ENCODE measurements around the gene RHOT2. TPM values are rescaled to one million over a fixed set of nuclear protein-coding genes. Genes with fewer than 3 reads are reported as not detected.

Gene RHOT2
- total and polyA plus RNA-seq, 12 donors, result 34.7 to 462 (median 89.2) TPM

GRCh38 chr16:625977-626765, 41.8 kb upstream of the RHOT2 start:
- intact Hi-C loops (cut with DNase I), result no loop called here
- 83 to 91% (median 89%) methylated on average over 12 to 35 of the region's 35 CpGs for WGBS, 4 donors
- Histone ChIP-seq H3K36me3 (replicated peaks in 1 of 2) (peaks cover 0 to 16% of the 10 kb centered on the region in 2 donors), H3K27me3 (no peaks in the 10 kb centered on the region), H3K4me1 (replicated peaks in 1 of 2) (peaks cover 7 to 18% of the 10 kb centered on the region in 2 donors), H3K9me3 (replicated peaks in 1 of 3) (no peaks in the 10 kb centered on the region), H3K27ac (peak overlapping the region; percentile 72 to 89 (median 85)), H3K4me3 (no peak overlapping the region)
- TF ChIP-seq POLR2A (IDR thresholded peaks at IDR 0.05), result no peak
- TF ChIP-seq, protein P1, sequence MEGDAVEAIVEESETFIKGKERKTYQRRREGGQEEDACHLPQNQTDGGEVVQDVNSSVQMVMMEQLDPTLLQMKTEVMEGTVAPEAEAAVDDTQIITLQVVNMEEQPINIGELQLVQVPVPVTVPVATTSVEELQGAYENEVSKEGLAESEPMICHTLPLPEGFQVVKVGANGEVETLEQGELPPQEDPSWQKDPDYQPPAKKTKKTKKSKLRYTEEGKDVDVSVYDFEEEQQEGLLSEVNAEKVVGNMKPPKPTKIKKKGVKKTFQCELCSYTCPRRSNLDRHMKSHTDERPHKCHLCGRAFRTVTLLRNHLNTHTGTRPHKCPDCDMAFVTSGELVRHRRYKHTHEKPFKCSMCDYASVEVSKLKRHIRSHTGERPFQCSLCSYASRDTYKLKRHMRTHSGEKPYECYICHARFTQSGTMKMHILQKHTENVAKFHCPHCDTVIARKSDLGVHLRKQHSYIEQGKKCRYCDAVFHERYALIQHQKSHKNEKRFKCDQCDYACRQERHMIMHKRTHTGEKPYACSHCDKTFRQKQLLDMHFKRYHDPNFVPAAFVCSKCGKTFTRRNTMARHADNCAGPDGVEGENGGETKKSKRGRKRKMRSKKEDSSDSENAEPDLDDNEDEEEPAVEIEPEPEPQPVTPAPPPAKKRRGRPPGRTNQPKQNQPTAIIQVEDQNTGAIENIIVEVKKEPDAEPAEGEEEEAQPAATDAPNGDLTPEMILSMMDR (IDR thresholded peaks at IDR 0.05), result no peak
- DNase-seq, result peak in 2 of 7 donors; percentile 30 to 39

- TF ChIP-seq, protein P1 (IDR thresholded peaks at IDR 0.05), result no peak
- peak in 1 of 2 donors; percentile 89 for TF ChIP-seq POLR2A (IDR thresholded peaks at IDR 0.05)
- intact Hi-C loops (cut with DNase I), result no loop called here
- Histone ChIP-seq H3K36me3 (replicated peaks in 1 of 2) (peaks cover 0 to 16% of the 10 kb centered on the region in 2 donors), H3K4me1 (replicated peaks in 1 of 2) (peaks cover 7 to 20% of the 10 kb centered on the region in 2 donors), H3K4me3 (no peak overlapping the region), H3K27me3 (no peaks in the 10 kb centered on the region), H3K9me3 (replicated peaks in 1 of 3) (no peaks in the 10 kb centered on the region), H3K27ac (peak overlapping the region; percentile 72 to 89 (median 85))
- WGBS, 4 donors, result 56 to 82% (median 66%) methylated on average over 20 to 29 of the region's 29 CpGs
- DNase-seq, result peak; percentile 88 to 98 (median 95)
Measured at GRCh38 chr16:626787-627453, 41.0 kb upstream of the RHOT2 start.

- 86 to 96% (median 88%) methylated on average over 9 to 50 of the region's 50 CpGs for WGBS, 4 donors
- intact Hi-C loops (cut with DNase I), result no loop called here
Measured at GRCh38 chr16:627454-628239, 40.3 kb upstream of the RHOT2 start.

More at GRCh38 chr16:627454-628239, 40.3 kb upstream of the RHOT2 start:
- H3K27me3 ChIP-seq, result no peaks in the 10 kb centered on the region
- no peak for TF ChIP-seq POLR2A (IDR thresholded peaks at IDR 0.05)
- TF ChIP-seq, protein P1 (IDR thresholded peaks at IDR 0.05), result no peak
- peak overlapping the region in 2 of 5 donors; percentile 87 to 89 for H3K27ac ChIP-seq
- H3K4me1 ChIP-seq (replicated peaks in 1 of 2), result peaks cover 7 to 20% of the 10 kb centered on the region in 2 donors
- DNase-seq, result peak in 5 of 7 donors; percentile 48 to 67 (median 52)
- peaks cover 0 to 16% of the 10 kb centered on the region in 2 donors for H3K36me3 ChIP-seq (replicated peaks in 1 of 2)
- H3K4me3 ChIP-seq, result no peak overlapping the region
- no peaks in the 10 kb centered on the region for H3K9me3 ChIP-seq (replicated peaks in 1 of 3)

Measured in adrenal gland (tissue), 12 donors.